ENCODE results near the gene EIF4A3.

- TF ChIP-seq EP300 (IDR thresholded peaks at IDR 0.05) (peak in 1 of 2 donors; percentile 44), CTCF (IDR thresholded peaks at IDR 0.05) (peak; percentile 88 to 100 (median 97)), POLR2A (IDR thresholded peaks at IDR 0.05) (peak; percentile 56 to 80)
These were observed 45.6 kb downstream of the EIF4A3 start, which contains the start of gene GAA for GRCh38 chr17:80101011-80101945.

Data from tibial nerve (tissue), 4 donors.